A673 (cell line): ENCODE data around the gene CCL21.

ENCODE experiments used
- CTCF ChIP-seq: fragments of 300-800, 200-600 bp; sonication (generic); conservative IDR thresholded peaks from 2 replicates; pipeline ENCODE4 v1.5.1; 2017; ENCODE audit warnings: low read depth, mild to moderate bottlenecking, antibody characterized with exemption, low read length, moderate library complexity, mixed read lengths
- EZH2 ChIP-seq: fragments of 200-600 bp; sonication (generic); IDR thresholded peaks from 2 replicates; pipeline ENCODE4 v1.6.1; 2017; ENCODE audit warnings: borderline replicate concordance, low read depth, mild to moderate bottlenecking, mixed read lengths, antibody characterized with exemption, low read length; ENCODE audit not compliant: poor library complexity, severe bottlenecking

- TF ChIP-seq CTCF: no peak
- TF ChIP-seq EZH2: no peak
Observed at GRCh38 chr9:34710023-34710422, at the start of gene CCL21.
